MCF 10A (cell line): ENCODE results near the gene OR11G2. TPM values are rescaled to one million over a fixed set of nuclear protein-coding genes. Genes with fewer than 3 reads are reported as not detected.
"Not testable (repeated sequence)": the region's sequence is repeated elsewhere in the genome, so short reads cannot be mapped to it uniquely, and the experiment has no call there.

Source experiments
- BruUV-seq: library from RNA; stranded (reverse); fragments of 400-500 nt; replicated peaks from 2 replicates; lab custom pipeline; 2021; lab: Mats Ljungman, UMichigan
- CTCF ChIA-PET: fragments of 300-600 bp; sonication (Branson Sonifier 250); formaldehyde crosslinking; extraction: SDS; loops from one replicate; lab custom pipeline; 2021; ENCODE audit warnings: antibody characterized with exemption, inconsistent platforms; lab: Yijun Ruan, JAX
- POLR2A ChIA-PET: fragments of 300-600, 350-650 bp; sonication (Branson Sonifier 250); formaldehyde crosslinking; extraction: SDS; loops from one replicate; lab custom pipeline; 2020; ENCODE audit warnings: antibody characterized with exemption, inconsistent platforms; lab: Yijun Ruan, JAX
- DNase-seq: peaks from one replicate; pipeline ENCODE4 v3.0.0-alpha.2; 2018; ENCODE audit not compliant: unreplicated experiment
- H3K27ac Mint-ChIP-seq: one replicate; pipeline ENCODE4 v1.8.0; 2022; ENCODE audit warnings: mild to moderate bottlenecking, low read depth, mixed read lengths; ENCODE audit not compliant: unreplicated experiment
- H3K27me3 Mint-ChIP-seq: one replicate; pipeline ENCODE4 v1.8.0; 2022; ENCODE audit warnings: mixed read lengths; ENCODE audit not compliant: insufficient read depth, unreplicated experiment
- H3K36me3 Mint-ChIP-seq: one replicate; pipeline ENCODE4 v1.8.0; 2022; ENCODE audit warnings: mild to moderate bottlenecking, moderate library complexity, mixed read lengths; ENCODE audit not compliant: insufficient read depth, unreplicated experiment
- H3K4me1 Mint-ChIP-seq: one replicate; pipeline ENCODE4 v1.8.0; 2022; ENCODE audit warnings: mixed read lengths; ENCODE audit not compliant: insufficient read depth, unreplicated experiment
- H3K4me3 Mint-ChIP-seq: one replicate; pipeline ENCODE4 v1.8.0; 2022; ENCODE audit warnings: mild to moderate bottlenecking, moderate library complexity, mixed read lengths; ENCODE audit not compliant: unreplicated experiment
- H3K9me3 Mint-ChIP-seq: one replicate; pipeline ENCODE4 v1.8.0; 2022; ENCODE audit warnings: mixed read lengths; ENCODE audit not compliant: unreplicated experiment
- CTCF ChIP-seq: fragments of 200-600 bp; IDR thresholded peaks from one replicate; pipeline ENCODE4 v1.8.0; 2022; ENCODE audit warnings: antibody characterized with exemption, mild to moderate bottlenecking; ENCODE audit not compliant: unreplicated experiment
- intact Hi-C: fragments of 100-400 bp; cut with micrococcal nuclease; formaldehyde crosslinking; loops from 2 replicates; pipeline ENCODE4 v1.14.1; 2022
- total RNA-seq: library from RNA; stranded (reverse); gene quantifications from 2 replicates; pipeline ENCODE4 v1.2.3, GENCODE V29; 2022

The OR11G2 gene
- total RNA-seq, 1 experiment from 2014 or later: not detected

- Mint-ChIP-seq H3K9me3 (no peaks in the 10 kb centered on the region), H3K36me3 (no peaks in the 10 kb centered on the region), H3K4me1 (no peaks in the 10 kb centered on the region), H3K4me3 (no peak overlapping the region), H3K27ac (no peak overlapping the region), H3K27me3 (peaks cover 96% of the 10 kb centered on the region)
- no peak for DNase-seq
- ChIA-PET CTCF (interaction anchor here (0.6 kb wide), 1 partner anchor 110 kb away, joined by 3 read pairs; no protein-coding TSS in a partner anchor), POLR2A (no interaction called here)
- intact Hi-C loops: no loop called here
- no peak for TF ChIP-seq CTCF
- no TSS peak for BruUV-seq
Observed at GRCh38 chr14:20191396-20191795, 700 bp downstream of the OR11G2 start.

- ChIA-PET CTCF (no interaction called here), POLR2A (no interaction called here)
- Mint-ChIP-seq H3K4me3 (no peak overlapping the region), H3K27ac (no peak overlapping the region), H3K9me3 (no peaks in the 10 kb centered on the region), H3K36me3 (no peaks in the 10 kb centered on the region), H3K4me1 (peaks cover 1% of the 10 kb centered on the region), H3K27me3 (peaks cover 88% of the 10 kb centered on the region)
- no peak for TF ChIP-seq CTCF
- BruUV-seq: no TSS peak
- no peak for DNase-seq
- intact Hi-C loops: no loop called here
Observed at GRCh38 chr14:20194101-20194500, 3.4 kb downstream of the OR11G2 start.

GRCh38 chr14:20195170-20195569 is 4.5 kb downstream of the OR11G2 start:
- BruUV-seq, H3K4me1 Mint-ChIP-seq, DNase-seq, H3K36me3 Mint-ChIP-seq, H3K27ac Mint-ChIP-seq, H3K9me3 Mint-ChIP-seq, H3K4me3 Mint-ChIP-seq, CTCF ChIA-PET, intact Hi-C loops, POLR2A ChIA-PET: not testable (repeated sequence)
- peaks cover 87% of the 10 kb centered on the region for H3K27me3 Mint-ChIP-seq

GRCh38 chr14:20195911-20196310 is 5.2 kb downstream of the OR11G2 start:
- DNase-seq: peak; percentile 8
- H3K36me3 Mint-ChIP-seq: no peaks in the 10 kb centered on the region
- BruUV-seq: no TSS peak
- H3K4me3 Mint-ChIP-seq: no peak overlapping the region
- H3K27ac Mint-ChIP-seq: no peak overlapping the region
- CTCF ChIA-PET: no interaction called here
- TF ChIP-seq CTCF: peak; percentile 7
- H3K4me1 Mint-ChIP-seq: peaks cover 6% of the 10 kb centered on the region
- H3K9me3 Mint-ChIP-seq: no peaks in the 10 kb centered on the region
- intact Hi-C loops: no loop called here
- peaks cover 79% of the 10 kb centered on the region for H3K27me3 Mint-ChIP-seq
- POLR2A ChIA-PET: no interaction called here

- DNase-seq: no peak
- CTCF ChIA-PET: interaction anchor here (1.0 kb wide), 1 partner anchor 27 kb away, joined by 4 read pairs; no protein-coding TSS in a partner anchor
- no peak for TF ChIP-seq CTCF
- intact Hi-C loops: no loop called here
- BruUV-seq: no TSS peak
- Mint-ChIP-seq H3K27me3 (peaks cover 65% of the 10 kb centered on the region), H3K4me1 (peaks cover 6% of the 10 kb centered on the region), H3K9me3 (no peaks in the 10 kb centered on the region), H3K36me3 (no peaks in the 10 kb centered on the region), H3K4me3 (no peak overlapping the region), H3K27ac (no peak overlapping the region)
- POLR2A ChIA-PET: no interaction called here
Observed at GRCh38 chr14:20197459-20197858, 6.8 kb downstream of the OR11G2 start.
